ENCODE data around the gene KIAA1328. TPM values are rescaled to one million over a fixed set of nuclear protein-coding genes. Genes with fewer than 3 reads are reported as not detected.

Gene KIAA1328
- total RNA-seq, 1 donor from 2014 or later, result 11.6 TPM

GRCh38 chr18:36792634-36793283 lies 36.2 kb upstream of the KIAA1328 start:
- Mint-ChIP-seq H3K9me3 (no peaks in the 10 kb centered on the region), H3K27ac (no peak overlapping the region), H3K36me3 (peaks cover 32% of the 10 kb centered on the region), H3K27me3 (no peaks in the 10 kb centered on the region), H3K4me1 (ENCODE audit: unreplicated experiment) (no peaks in the 10 kb centered on the region), H3K4me3 (no peak overlapping the region)
- TF ChIP-seq, protein P1, sequence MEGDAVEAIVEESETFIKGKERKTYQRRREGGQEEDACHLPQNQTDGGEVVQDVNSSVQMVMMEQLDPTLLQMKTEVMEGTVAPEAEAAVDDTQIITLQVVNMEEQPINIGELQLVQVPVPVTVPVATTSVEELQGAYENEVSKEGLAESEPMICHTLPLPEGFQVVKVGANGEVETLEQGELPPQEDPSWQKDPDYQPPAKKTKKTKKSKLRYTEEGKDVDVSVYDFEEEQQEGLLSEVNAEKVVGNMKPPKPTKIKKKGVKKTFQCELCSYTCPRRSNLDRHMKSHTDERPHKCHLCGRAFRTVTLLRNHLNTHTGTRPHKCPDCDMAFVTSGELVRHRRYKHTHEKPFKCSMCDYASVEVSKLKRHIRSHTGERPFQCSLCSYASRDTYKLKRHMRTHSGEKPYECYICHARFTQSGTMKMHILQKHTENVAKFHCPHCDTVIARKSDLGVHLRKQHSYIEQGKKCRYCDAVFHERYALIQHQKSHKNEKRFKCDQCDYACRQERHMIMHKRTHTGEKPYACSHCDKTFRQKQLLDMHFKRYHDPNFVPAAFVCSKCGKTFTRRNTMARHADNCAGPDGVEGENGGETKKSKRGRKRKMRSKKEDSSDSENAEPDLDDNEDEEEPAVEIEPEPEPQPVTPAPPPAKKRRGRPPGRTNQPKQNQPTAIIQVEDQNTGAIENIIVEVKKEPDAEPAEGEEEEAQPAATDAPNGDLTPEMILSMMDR (conservative IDR thresholded peaks at IDR 0.05), result no peak
- no peak for DNase-seq (ENCODE audit: extremely low spot score, unreplicated experiment)

DNA sequence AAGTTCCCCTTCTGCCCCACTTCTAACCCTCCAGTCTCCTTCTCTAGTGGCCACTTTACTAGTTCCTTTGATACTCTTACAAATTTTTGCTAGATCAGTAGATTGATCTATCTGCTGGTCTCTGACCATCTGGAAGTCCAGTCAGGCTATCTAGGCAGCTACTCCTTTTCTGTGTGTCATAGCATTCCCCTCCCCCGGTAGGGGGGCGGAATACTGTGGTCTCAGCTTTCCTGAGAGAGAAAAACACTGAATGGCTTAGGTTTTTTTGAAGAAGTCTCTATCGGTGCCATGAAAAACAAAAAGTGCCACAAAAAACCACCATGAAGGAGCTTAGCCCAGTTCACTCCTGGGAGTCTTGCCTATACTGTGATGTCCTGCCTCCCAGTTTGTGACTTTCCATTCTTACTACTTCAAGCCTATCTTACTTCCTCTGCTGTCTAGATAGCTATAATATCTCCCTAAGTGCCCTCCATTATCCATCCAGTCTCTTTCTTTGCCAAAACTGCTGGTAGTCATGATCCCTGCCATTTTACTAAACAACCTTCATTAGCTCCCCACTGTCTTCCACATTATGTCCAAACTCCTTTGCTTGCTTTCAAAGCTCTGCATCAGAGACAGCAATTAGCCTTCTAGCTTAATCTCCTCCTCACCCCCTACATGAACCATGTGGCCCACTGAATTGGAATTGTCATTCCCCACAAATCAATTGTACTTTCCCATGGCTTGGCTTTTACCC lies 30.0 kb upstream of the KIAA1328 start:
- H3K36me3 Mint-ChIP-seq, result peaks cover 51% of the 10 kb centered on the region

GRCh38 chr18:36805105-36805504 lies 23.8 kb upstream of the KIAA1328 start:
- H3K4me1 Mint-ChIP-seq (ENCODE audit: unreplicated experiment), result peaks cover 4% of the 10 kb centered on the region
- no peak overlapping the region for H3K4me3 Mint-ChIP-seq
- no peak overlapping the region for H3K27ac Mint-ChIP-seq
- H3K27me3 Mint-ChIP-seq, result no peaks in the 10 kb centered on the region
- DNase-seq (ENCODE audit: extremely low spot score, unreplicated experiment), result no peak
- TF ChIP-seq, protein P1 (conservative IDR thresholded peaks at IDR 0.05), result no peak
- H3K36me3 Mint-ChIP-seq, result peaks cover 59% of the 10 kb centered on the region
- H3K9me3 Mint-ChIP-seq, result no peaks in the 10 kb centered on the region

More for the DNA sequence above, 30.0 kb upstream of the KIAA1328 start:
- TF ChIP-seq, protein P1 (conservative IDR thresholded peaks at IDR 0.05), result no peak
- Mint-ChIP-seq H3K27me3 (no peaks in the 10 kb centered on the region), H3K27ac (no peak overlapping the region), H3K4me3 (no peak overlapping the region), H3K4me1 (ENCODE audit: unreplicated experiment) (no peaks in the 10 kb centered on the region), H3K9me3 (no peaks in the 10 kb centered on the region)
- no peak for DNase-seq (ENCODE audit: extremely low spot score, unreplicated experiment)

DNA sequence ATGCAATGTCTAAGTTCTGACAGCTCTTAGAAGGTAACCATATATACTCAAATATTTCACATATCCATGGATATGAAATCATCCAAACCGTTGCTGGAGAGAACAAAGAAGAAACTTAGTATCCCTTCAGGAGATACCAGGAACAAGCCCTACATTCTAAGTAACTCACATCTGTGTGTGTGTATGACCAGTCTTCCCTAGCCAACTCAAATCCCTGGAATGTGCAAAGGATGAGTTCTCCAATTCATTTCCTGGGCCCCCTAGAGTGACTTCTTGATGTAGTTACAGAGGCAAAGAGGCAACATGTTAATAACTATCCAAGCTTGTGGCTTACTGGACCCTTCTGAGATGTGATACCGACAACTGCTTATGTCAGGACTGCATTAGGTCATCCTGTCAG lies 20.2 kb upstream of the KIAA1328 start:
- Mint-ChIP-seq H3K27me3 (no peaks in the 10 kb centered on the region), H3K36me3 (peaks cover 36% of the 10 kb centered on the region)

DNA sequence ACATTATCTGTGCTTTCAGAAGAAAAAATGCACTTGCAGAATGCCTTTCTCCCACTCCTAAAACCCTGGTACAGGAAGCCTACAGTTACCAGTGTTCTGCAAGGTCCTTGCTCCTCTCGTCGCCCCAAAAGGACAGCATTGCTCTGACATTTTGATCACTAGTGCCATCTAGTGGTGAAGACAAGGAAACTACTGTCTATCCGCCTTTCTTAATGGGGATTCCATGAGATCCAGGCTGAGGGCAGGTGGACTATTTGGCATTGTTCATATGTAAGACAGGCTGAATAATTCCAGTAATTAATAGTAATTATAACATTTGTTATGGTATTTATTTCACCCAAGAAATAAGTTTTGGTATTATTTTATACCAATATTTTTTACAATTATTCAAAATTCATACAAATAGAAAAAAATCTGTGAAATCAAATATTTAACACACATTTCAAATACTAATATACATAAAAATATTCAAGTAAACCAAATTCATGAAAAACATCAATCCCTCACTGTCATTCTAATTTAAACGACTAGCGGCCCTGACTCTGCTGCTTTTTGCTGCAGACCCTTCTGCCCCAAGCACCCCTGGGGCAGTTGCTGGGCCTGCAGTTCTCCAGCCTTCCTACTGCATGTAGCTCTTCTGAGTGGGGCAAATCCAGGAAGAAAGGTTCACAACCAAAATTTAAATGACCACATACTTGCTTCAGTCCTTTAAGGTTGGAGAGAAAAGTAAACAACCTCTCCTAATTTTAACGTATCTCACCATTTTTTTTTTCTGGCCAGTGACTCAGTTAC lies 19.1 kb upstream of the KIAA1328 start:
- H3K36me3 Mint-ChIP-seq, result peaks cover 33% of the 10 kb centered on the region
- H3K27ac Mint-ChIP-seq, result no peak overlapping the region
- no peaks in the 10 kb centered on the region for H3K9me3 Mint-ChIP-seq

More for the DNA sequence above, 20.2 kb upstream of the KIAA1328 start:
- Mint-ChIP-seq H3K4me1 (ENCODE audit: unreplicated experiment) (peaks cover 4% of the 10 kb centered on the region), H3K9me3 (no peaks in the 10 kb centered on the region), H3K27ac (no peak overlapping the region), H3K4me3 (no peak overlapping the region)
- DNase-seq (ENCODE audit: extremely low spot score, unreplicated experiment), result no peak
- TF ChIP-seq, protein P1 (conservative IDR thresholded peaks at IDR 0.05), result no peak

More for the DNA sequence above, 19.1 kb upstream of the KIAA1328 start:
- Mint-ChIP-seq H3K4me1 (ENCODE audit: unreplicated experiment) (peaks cover 4% of the 10 kb centered on the region), H3K27me3 (no peaks in the 10 kb centered on the region), H3K4me3 (no peak overlapping the region)
- no peak for DNase-seq (ENCODE audit: extremely low spot score, unreplicated experiment)
- TF ChIP-seq, protein P1 (conservative IDR thresholded peaks at IDR 0.05), result peak; percentile 89
